ENCODE measurements around the gene NELFCD. TPM values are rescaled to one million over a fixed set of nuclear protein-coding genes. Genes with fewer than 3 reads are reported as not detected.
A peak's percentile ranks its signal among the peaks of the same experiment; 100 is the strongest.

The NELFCD gene
- total RNA-seq, 1 donor from 2014 or later = 27.4 TPM

GRCh38 chr20:59025511-59025910 is 44.5 kb downstream of the NELFCD start:
- FAIRE-seq (no peak), DNase-seq (ENCODE audit: low read depth) (no peak)
- TF ChIP-seq CTCF (IDR thresholded peaks at IDR 0.05; ENCODE audit: insufficient read depth, low read length, severe bottlenecking) = no peak
- Histone ChIP-seq H3K36me3 (ENCODE audit: control insufficient read depth, insufficient read depth, low read length) (peaks cover 19% of the 10 kb centered on the region), H3K27me3 (ENCODE audit: control insufficient read depth, insufficient read depth, low read length) (no peaks in the 10 kb centered on the region), H3K4me3 (ENCODE audit: low read depth, low read length) (no peak overlapping the region)

- no peak for TF ChIP-seq CTCF (IDR thresholded peaks at IDR 0.05; ENCODE audit: insufficient read depth, low read length, severe bottlenecking)
- DNase-seq (ENCODE audit: low read depth) (no peak), FAIRE-seq (no peak)
- Histone ChIP-seq H3K36me3 (ENCODE audit: control insufficient read depth, insufficient read depth, low read length) (peaks cover 19% of the 10 kb centered on the region), H3K4me3 (ENCODE audit: low read depth, low read length) (no peak overlapping the region), H3K27me3 (ENCODE audit: control insufficient read depth, insufficient read depth, low read length) (no peaks in the 10 kb centered on the region)
Measured at GRCh38 chr20:59026904-59027740, 46.1 kb downstream of the NELFCD start.

- no peak overlapping the region for H3K4me3 ChIP-seq (ENCODE audit: low read depth, low read length)
- peaks cover 18% of the 10 kb centered on the region for H3K36me3 ChIP-seq (ENCODE audit: control insufficient read depth, insufficient read depth, low read length)
- no peak for TF ChIP-seq CTCF (IDR thresholded peaks at IDR 0.05; ENCODE audit: insufficient read depth, low read length, severe bottlenecking)
- no peaks in the 10 kb centered on the region for H3K27me3 ChIP-seq (ENCODE audit: control insufficient read depth, insufficient read depth, low read length)
- no peak for FAIRE-seq
- no peak for DNase-seq (ENCODE audit: low read depth)
Measured at GRCh38 chr20:59027741-59028320, 46.8 kb downstream of the NELFCD start.

DNA sequence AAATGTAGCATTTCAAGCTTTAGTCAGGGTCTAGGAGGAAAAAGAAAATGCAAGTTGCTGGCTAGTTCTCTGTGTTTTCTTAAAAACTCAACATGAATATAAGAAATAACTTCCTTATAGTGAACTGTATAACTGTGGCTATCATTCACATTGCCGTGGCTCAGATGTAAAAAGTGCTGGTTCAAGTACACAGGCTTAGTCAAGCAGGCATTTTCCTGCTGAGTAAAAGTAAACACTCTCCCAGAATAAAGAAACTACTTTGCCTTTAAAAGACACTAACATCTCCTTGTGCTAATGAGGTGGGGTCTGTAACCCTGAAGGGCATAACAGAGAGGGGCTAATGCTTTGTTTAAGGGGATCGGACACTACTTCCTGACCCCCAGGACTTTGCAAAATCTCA is 47.8 kb downstream of the NELFCD start:
- no peaks in the 10 kb centered on the region for H3K27me3 ChIP-seq (ENCODE audit: control insufficient read depth, insufficient read depth, low read length)
- peak overlapping the region; percentile 25 for H3K4me3 ChIP-seq (ENCODE audit: low read depth, low read length)
- peaks cover 12% of the 10 kb centered on the region for H3K36me3 ChIP-seq (ENCODE audit: control insufficient read depth, insufficient read depth, low read length)
- peak; percentile 50 for DNase-seq (ENCODE audit: low read depth)
- TF ChIP-seq CTCF (IDR thresholded peaks at IDR 0.05; ENCODE audit: insufficient read depth, low read length, severe bottlenecking) = no peak
- no peak for FAIRE-seq

GRCh38 chr20:59030911-59031563 is 50.0 kb downstream of the NELFCD start:
- FAIRE-seq = no peak
- peak overlapping the region; percentile 89 for H3K4me3 ChIP-seq (ENCODE audit: low read depth, low read length)

More at GRCh38 chr20:59030911-59031563, 50.0 kb downstream of the NELFCD start:
- peaks cover 9% of the 10 kb centered on the region for H3K36me3 ChIP-seq (ENCODE audit: control insufficient read depth, insufficient read depth, low read length)
- H3K27me3 ChIP-seq (ENCODE audit: control insufficient read depth, insufficient read depth, low read length) = no peaks in the 10 kb centered on the region
- no peak for TF ChIP-seq CTCF (IDR thresholded peaks at IDR 0.05; ENCODE audit: insufficient read depth, low read length, severe bottlenecking)
- DNase-seq (ENCODE audit: low read depth) = no peak
